HepG2 (cell line): ENCODE data around the gene ACSM3. TPM values are rescaled to one million over a fixed set of nuclear protein-coding genes. Genes with fewer than 3 reads are reported as not detected.

Experiments
- ATAC-seq: fragments of 200-7000 bp; cut with Tn5 transposase; 3 replicates; pipeline ENCODE4 v1.9.1; 2020; ENCODE audit warnings: mild to moderate bottlenecking, moderate library complexity
- BruUV-seq: library from RNA; stranded (reverse); fragments of 400-500 nt; replicated peaks from 2 replicates; lab custom pipeline; 2021; lab: Mats Ljungman, UMichigan
- CTCF ChIA-PET: fragments of 300-600 bp; formaldehyde crosslinking; extraction: SDS; loops from one replicate; lab custom pipeline; 2021; ENCODE audit warnings: low total read pairs, inconsistent platforms, low intra/inter-chr PET ratio; lab: Yijun Ruan, JAX
- POLR2A ChIA-PET: fragments of 350-600 bp; sonication (Branson Sonifier 250); formaldehyde crosslinking; loops from one replicate; lab custom pipeline; 2020; ENCODE audit warnings: antibody characterized with exemption, inconsistent platforms; lab: Yijun Ruan, JAX
- DNase-seq: peaks from one replicate; pipeline ENCODE4 v3.0.0-alpha.2; 2015; ENCODE audit warnings: low spot score
- FAIRE-seq: peaks from 3 replicates; lab custom pipeline; 2011; peaks lifted over from hg19 to GRCh38; lab: Jason Lieb, UNC
- H2AFZ ChIP-seq: one replicate; pipeline ENCODE4 v1.6.1; 2011; ENCODE audit warnings: low read length, inconsistent platforms
- H3K27ac ChIP-seq: fragments of 300-600 bp; 3 replicates; pipeline ENCODE4 v1.8.0; 2011; ENCODE audit warnings: mixed run types, mild to moderate bottlenecking, mixed read lengths, low read length, inconsistent platforms; ENCODE audit not compliant: insufficient read depth; ENCODE audit errors: extremely low read length
- H3K27me3 ChIP-seq, 2 experiments: fragments of 200-600 bp in 1 of 2; 2 replicates in 1 of 2; 3 replicates in 1 of 2; pipeline versions ENCODE4 v1.6.0 to v1.8.0; 2011; ENCODE audit warnings: low read length in 2 of 2, mild to moderate bottlenecking in 2 of 2, moderate library complexity in 2 of 2, inconsistent platforms in 1 of 2; ENCODE audit not compliant: insufficient read depth in 2 of 2, control insufficient read depth in 1 of 2
- H3K36me3 ChIP-seq, 2 experiments: fragments of 200-600 bp in 1 of 2; replicated peaks in 1 of 2; 2 replicates in 1 of 2; 3 replicates in 1 of 2; pipeline versions ENCODE4 v1.5.1 to v1.8.0; 2011; ENCODE audit warnings: low read length in 2 of 2, inconsistent platforms in 1 of 2; ENCODE audit not compliant: insufficient read depth in 2 of 2, control insufficient read depth in 1 of 2
- H3K4me1 ChIP-seq: 2 replicates; pipeline ENCODE4 v1.5.1; 2012; ENCODE audit warnings: low read length, inconsistent platforms; ENCODE audit not compliant: insufficient read depth
- H3K4me2 ChIP-seq: 2 replicates; pipeline ENCODE4 v1.6.0; 2011; ENCODE audit warnings: low read depth, low read length, inconsistent platforms
- H3K4me3 ChIP-seq, 3 experiments: fragments of 200-600 bp in 1 of 3; sonication (generic), shearing (Covaris generic) in 1 of 3; replicated peaks in 1 of 3; 2 replicates each; pipeline ENCODE4 v1.5.1; 2011 to 2016; ENCODE audit warnings: low read length in 3 of 3, inconsistent platforms in 2 of 3, low read depth in 2 of 3, mild to moderate bottlenecking in 2 of 3, control low read depth in 1 of 3, mixed read lengths in 1 of 3; ENCODE audit not compliant: insufficient read depth in 1 of 3
- H3K79me2 ChIP-seq: one replicate; pipeline ENCODE4 v1.6.1; 2011; ENCODE audit warnings: low read length, inconsistent platforms; ENCODE audit not compliant: insufficient read depth
- H3K9ac ChIP-seq: 2 replicates; pipeline ENCODE4 v1.6.0; 2011; ENCODE audit warnings: mild to moderate bottlenecking, low read depth, low read length, inconsistent platforms; ENCODE audit not compliant: insufficient read depth
- H3K9me3 ChIP-seq: 2 replicates; pipeline ENCODE4 v1.5.1; 2012; ENCODE audit warnings: mild to moderate bottlenecking, low read length
- H4K20me1 ChIP-seq: 2 replicates; pipeline ENCODE4 v1.6.0; 2011; ENCODE audit warnings: inconsistent platforms, mild to moderate bottlenecking, low read length, moderate library complexity; ENCODE audit not compliant: insufficient read depth
- ARNT ChIP-seq: fragments of 450-650 bp; IDR thresholded peaks from 2 replicates; pipeline ENCODE4 v1.6.1; 2017
- CBX5 ChIP-seq: sonication (generic); formaldehyde crosslinking; IDR thresholded peaks from 2 replicates; pipeline ENCODE4 v1.4.0; 2020; ENCODE audit warnings: missing genetic modification reagents, borderline replicate concordance
- GLI4 ChIP-seq: sonication (generic); formaldehyde crosslinking; IDR thresholded peaks from 2 replicates; pipeline ENCODE4 v1.5.1; 2020; ENCODE audit warnings: missing genetic modification reagents, mild to moderate bottlenecking, moderate library complexity, borderline replicate concordance
- HNRNPLL ChIP-seq: fragments of 200-400 bp; formaldehyde crosslinking; IDR thresholded peaks from 2 replicates; pipeline ENCODE4 v1.6.1; 2017; ENCODE audit warnings: mild to moderate bottlenecking, low read depth, low read length; ENCODE audit not compliant: poor library complexity, severe bottlenecking
- NFIB ChIP-seq: sonication (generic); formaldehyde crosslinking; IDR thresholded peaks from 2 replicates; pipeline ENCODE4 v1.9.0; 2021; ENCODE audit warnings: missing genetic modification reagents, mild to moderate bottlenecking, borderline replicate concordance
- RXRA ChIP-seq: sonication (generic); formaldehyde crosslinking; IDR thresholded peaks from 2 replicates; pipeline ENCODE4 v1.5.1; 2020; ENCODE audit warnings: missing genetic modification reagents
- SP5 ChIP-seq: IDR thresholded peaks from 2 replicates; pipeline ENCODE4 v1.6.1; 2016; ENCODE audit warnings: low read depth, borderline replicate concordance
- TEAD3 ChIP-seq: optimal IDR thresholded peaks from 2 replicates; pipeline ENCODE3; 2016; ENCODE audit warnings: borderline replicate concordance
- ZNF567 ChIP-seq: sonication (generic); formaldehyde crosslinking; IDR thresholded peaks from 2 replicates; pipeline ENCODE4 v1.8.1; 2023; ENCODE audit warnings: mild to moderate bottlenecking, missing genetic modification reagents, borderline replicate concordance
- ZNF577 ChIP-seq: sonication (generic); formaldehyde crosslinking; IDR thresholded peaks from 2 replicates; pipeline ENCODE4 v1.4.0; 2020; ENCODE audit warnings: mild to moderate bottlenecking, low read depth, missing genetic modification reagents, borderline replicate concordance
- ZNF780A ChIP-seq: sonication (generic); formaldehyde crosslinking; IDR thresholded peaks from 2 replicates; pipeline ENCODE4 v1.8.0; 2022; ENCODE audit warnings: mild to moderate bottlenecking, missing genetic modification reagents, moderate library complexity
- WGBS: methylation state at CpG from one replicate; pipeline ENCODE4 v1.1.6; 2017; ENCODE audit warnings: low lambda C conversion rate; 5-methylcytosine and 5-hydroxymethylcytosine counted together
- in situ Hi-C: cut with HindIII; loops from 2 replicates; pipeline ENCODE4 v1.10.0; 2017; ENCODE audit warnings: low pct_unique_long_range_greater_than_20kb; ENCODE audit not compliant: extremely low pct_ligation_motif_present
- intact Hi-C: fragments of 100-400 bp; cut with micrococcal nuclease; formaldehyde crosslinking; loops from one replicate; pipeline ENCODE4 v1.10.0; 2022; ENCODE audit not compliant: unreplicated experiment
- polyA plus RNA-seq, 8 experiments: library from polyadenylated mRNA; depleted of rRNA in 3 of 8; stranded (reverse) in 7 of 8; unstranded in 1 of 8; fragments of >200 nt; fragmentation: Illumina TruSeq in 4 of 8; extraction: Trizol in 4 of 8; gene quantifications; 2 replicates each; pipeline versions ENCODE4 v1.2.1 to v1.2.3, GENCODE V29; 2011 to 2016; ENCODE audit warnings: low read depth in 4 of 8, missing spikeins in 1 of 8, mixed read lengths in 1 of 8; ENCODE audit not compliant: insufficient read depth in 1 of 8
- total RNA-seq, 5 experiments: library from RNA; depleted of rRNA; stranded (reverse); fragments of >200 nt; fragmentation: Illumina TruSeq; extraction: Trizol; gene quantifications; 2 replicates each; pipeline ENCODE4 v1.2.3, GENCODE V29; 2016; ENCODE audit warnings: low read depth in 1 of 5
- TF ChIP-seq, protein P1 (sequence below): IDR thresholded peaks from 2 replicates; pipeline ENCODE4 v1.6.1; 2016; ENCODE audit warnings: missing genetic modification reagents, missing compliant biosample characterization
- TF ChIP-seq, protein P2 (sequence below): sonication (generic); formaldehyde crosslinking; IDR thresholded peaks from 2 replicates; pipeline ENCODE4 v1.5.1; 2020; ENCODE audit warnings: missing genetic modification reagents, mild to moderate bottlenecking, borderline replicate concordance

ACSM3 gene
- total and polyA plus RNA-seq, 2 of the 13 experiments (the other 11 are each of a cell fraction or from before 2014, with no cell fraction given): 74.0 to 108 TPM

GRCh38 chr16:20760346-20760745 is 3.5 kb upstream of the ACSM3 start:
- 91% methylated on average over 2 of the region's 2 CpGs for WGBS
- no peak overlapping the region for H3K27ac ChIP-seq
- no peaks in the 10 kb centered on the region for H4K20me1 ChIP-seq
- H3K9ac ChIP-seq: no peak overlapping the region
- H3K79me2 ChIP-seq: no peaks in the 10 kb centered on the region
- ATAC-seq (no peak), FAIRE-seq (no peak), DNase-seq (no peak)
- peaks cover 24% of the 10 kb centered on the region for H3K4me1 ChIP-seq
- POLR2A ChIA-PET: no interaction called here
- no TSS peak for BruUV-seq
- H2AFZ ChIP-seq: no peak overlapping the region
- H3K36me3 ChIP-seq: no peaks in the 10 kb centered on the region
- TF ChIP-seq CBX5: no peak
- no peak for TF ChIP-seq RXRA (CRISPR knock-in tag)
- no peak for TF ChIP-seq ZNF780A (CRISPR knock-in tag)
- TF ChIP-seq ZNF577: no peak
- no peak for TF ChIP-seq GLI4 (CRISPR knock-in tag)
- no peak for TF ChIP-seq ZNF567 (CRISPR knock-in tag)
- no peak for TF ChIP-seq HNRNPLL
- TF ChIP-seq, protein P1, sequence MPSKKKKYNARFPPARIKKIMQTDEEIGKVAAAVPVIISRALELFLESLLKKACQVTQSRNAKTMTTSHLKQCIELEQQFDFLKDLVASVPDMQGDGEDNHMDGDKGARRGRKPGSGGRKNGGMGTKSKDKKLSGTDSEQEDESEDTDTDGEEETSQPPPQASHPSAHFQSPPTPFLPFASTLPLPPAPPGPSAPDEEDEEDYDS (CRISPR knock-in tag): no peak
- TF ChIP-seq TEAD3 (CRISPR knock-in tag): no peak
- no peak for TF ChIP-seq SP5 (CRISPR knock-in tag)
- TF ChIP-seq, protein P2, sequence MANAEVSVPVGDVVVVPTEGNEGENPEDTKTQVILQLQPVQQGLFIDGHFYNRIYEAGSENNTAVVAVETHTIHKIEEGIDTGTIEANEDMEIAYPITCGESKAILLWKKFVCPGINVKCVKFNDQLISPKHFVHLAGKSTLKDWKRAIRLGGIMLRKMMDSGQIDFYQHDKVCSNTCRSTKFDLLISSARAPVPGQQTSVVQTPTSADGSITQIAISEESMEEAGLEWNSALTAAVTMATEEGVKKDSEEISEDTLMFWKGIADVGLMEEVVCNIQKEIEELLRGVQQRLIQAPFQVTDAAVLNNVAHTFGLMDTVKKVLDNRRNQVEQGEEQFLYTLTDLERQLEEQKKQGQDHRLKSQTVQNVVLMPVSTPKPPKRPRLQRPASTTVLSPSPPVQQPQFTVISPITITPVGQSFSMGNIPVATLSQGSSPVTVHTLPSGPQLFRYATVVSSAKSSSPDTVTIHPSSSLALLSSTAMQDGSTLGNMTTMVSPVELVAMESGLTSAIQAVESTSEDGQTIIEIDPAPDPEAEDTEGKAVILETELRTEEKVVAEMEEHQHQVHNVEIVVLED (CRISPR knock-in tag): no peak
- TF ChIP-seq ARNT: no peak
- TF ChIP-seq NFIB: no peak
- H3K27me3 ChIP-seq: no peaks in the 10 kb centered on the region
- H3K9me3 ChIP-seq: peaks cover 9% of the 10 kb centered on the region
- in situ Hi-C loops: no loop called here
- intact Hi-C loops: no loop called here
- H3K4me2 ChIP-seq: no peak overlapping the region
- CTCF ChIA-PET: no interaction called here
- H3K4me3 ChIP-seq: no peak overlapping the region
